NB4 (cell line): ENCODE measurements around the gene CADM1.

Experiments
- TF ChIP-seq, protein P1 (sequence below): IDR thresholded peaks from one replicate; pipeline ENCODE4 v1.5.1; 2012; ENCODE audit warnings: low read depth, low read length
- TF ChIP-seq, protein P2 (sequence below): IDR thresholded peaks from 2 replicates; pipeline ENCODE4 v1.6.1; 2011; ENCODE audit warnings: low read depth, low read length

DNA sequence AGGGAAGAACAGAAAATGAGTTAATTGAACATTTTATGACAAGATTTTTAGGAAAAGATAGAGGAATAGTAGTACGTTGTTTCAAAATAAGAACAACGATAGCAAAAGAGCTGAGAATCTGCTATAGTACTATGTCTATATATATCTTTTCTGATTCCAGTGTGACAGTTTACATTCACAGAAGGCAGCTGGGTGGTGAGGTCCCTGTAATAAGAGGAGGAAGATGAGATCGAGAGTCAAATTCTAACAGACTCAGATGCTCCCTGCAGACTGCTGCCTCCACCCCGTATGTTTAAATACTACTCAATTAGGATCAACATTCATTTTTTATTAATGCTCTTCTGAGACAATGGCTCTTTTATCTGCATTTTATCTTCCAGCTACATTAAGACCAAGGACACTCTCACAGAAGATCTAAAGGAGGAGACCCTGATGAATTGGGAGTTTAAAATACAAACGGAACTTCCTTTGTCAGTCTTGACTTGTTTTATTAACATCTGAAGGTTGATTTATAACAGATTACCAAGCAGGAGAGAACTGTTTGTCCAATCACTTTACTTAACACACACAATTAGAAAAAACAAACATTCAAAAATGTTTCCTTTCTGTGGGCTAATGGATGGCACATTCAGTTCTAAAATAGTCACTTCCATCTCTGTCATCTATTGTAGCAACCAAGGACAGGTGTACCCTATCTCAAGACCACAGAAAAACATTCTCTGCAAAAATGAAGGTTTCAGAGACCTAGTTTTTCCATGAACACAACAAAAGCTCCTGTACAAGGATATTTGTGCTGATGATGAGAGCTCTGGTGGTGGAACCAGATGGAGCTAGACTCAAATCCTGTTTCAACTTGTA, 240.2 kb downstream of the CADM1 start:
- TF ChIP-seq, protein P1, sequence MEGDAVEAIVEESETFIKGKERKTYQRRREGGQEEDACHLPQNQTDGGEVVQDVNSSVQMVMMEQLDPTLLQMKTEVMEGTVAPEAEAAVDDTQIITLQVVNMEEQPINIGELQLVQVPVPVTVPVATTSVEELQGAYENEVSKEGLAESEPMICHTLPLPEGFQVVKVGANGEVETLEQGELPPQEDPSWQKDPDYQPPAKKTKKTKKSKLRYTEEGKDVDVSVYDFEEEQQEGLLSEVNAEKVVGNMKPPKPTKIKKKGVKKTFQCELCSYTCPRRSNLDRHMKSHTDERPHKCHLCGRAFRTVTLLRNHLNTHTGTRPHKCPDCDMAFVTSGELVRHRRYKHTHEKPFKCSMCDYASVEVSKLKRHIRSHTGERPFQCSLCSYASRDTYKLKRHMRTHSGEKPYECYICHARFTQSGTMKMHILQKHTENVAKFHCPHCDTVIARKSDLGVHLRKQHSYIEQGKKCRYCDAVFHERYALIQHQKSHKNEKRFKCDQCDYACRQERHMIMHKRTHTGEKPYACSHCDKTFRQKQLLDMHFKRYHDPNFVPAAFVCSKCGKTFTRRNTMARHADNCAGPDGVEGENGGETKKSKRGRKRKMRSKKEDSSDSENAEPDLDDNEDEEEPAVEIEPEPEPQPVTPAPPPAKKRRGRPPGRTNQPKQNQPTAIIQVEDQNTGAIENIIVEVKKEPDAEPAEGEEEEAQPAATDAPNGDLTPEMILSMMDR: no peak
- TF ChIP-seq, protein P2, sequence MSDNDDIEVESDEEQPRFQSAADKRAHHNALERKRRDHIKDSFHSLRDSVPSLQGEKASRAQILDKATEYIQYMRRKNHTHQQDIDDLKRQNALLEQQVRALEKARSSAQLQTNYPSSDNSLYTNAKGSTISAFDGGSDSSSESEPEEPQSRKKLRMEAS: no peak
